Measurements from ENCODE around the gene CIAPIN1.

- TF ChIP-seq CTCF (conservative IDR thresholded peaks at IDR 0.05; ENCODE audit: low read depth, low read length) (no peak), POLR2A (IDR thresholded peaks at IDR 0.05; ENCODE audit: low read depth, low read length) (no peak), USF2 (IDR thresholded peaks at IDR 0.05; ENCODE audit: low read depth, low read length) (no peak), RAD21 (IDR thresholded peaks at IDR 0.05; ENCODE audit: low read length) (no peak)
Measured at GRCh38 chr16:57385083-57385482, 62.1 kb downstream of the CIAPIN1 start.
